ENCODE measurements around the gene PQBP1. TPM values are rescaled to one million over a fixed set of nuclear protein-coding genes. Genes with fewer than 3 reads are reported as not detected.

Gene PQBP1
- total and polyA plus RNA-seq, 2 donors (not counting 1 experiment from before 2014, with no cell fraction given), result 41.1 to 57.0 TPM

- no peaks in the 10 kb centered on the region for H4K20me1 ChIP-seq (ENCODE audit: control insufficient read depth, extremely low read depth, insufficient read depth, low read length)
- peak within 1 kb of the TSS; percentile 93 for H3K27ac ChIP-seq (ENCODE audit: insufficient read depth, low read length)
- no peak for TF ChIP-seq EZH2 (IDR thresholded peaks at IDR 0.05; ENCODE audit: low read length, missing control alignments)
- no peak for TF ChIP-seq CTCF (conservative IDR thresholded peaks at IDR 0.05 in 1 of 2, IDR thresholded peaks at IDR 0.05 in 1 of 2; ENCODE audit: low read depth in 1 of 2, low read length in 2 of 2)
- peak within 1 kb of the TSS; percentile 76 to 92 (median 80) for H3K4me3 ChIP-seq (replicated peaks in 1 of 4; ENCODE audit: control extremely low read depth in 1 of 4, insufficient read depth in 1 of 4, low read depth in 3 of 4, low read length in 4 of 4)
- peak within 1 kb of the TSS; percentile 27 for H2AFZ ChIP-seq (ENCODE audit: low read length)
- no peaks in the 10 kb centered on the region for H3K27me3 ChIP-seq (ENCODE audit: control insufficient read depth, insufficient read depth, low read length)
- no peaks in the 10 kb centered on the region for H3K4me1 ChIP-seq (ENCODE audit: control insufficient read depth, extremely low read depth, insufficient read depth, low read length)
- peak within 1 kb of the TSS; percentile 69 for H3K4me2 ChIP-seq (ENCODE audit: extremely low read depth, insufficient read depth, low read length)
- H3K36me3 ChIP-seq (ENCODE audit: control insufficient read depth, insufficient read depth, low read length), result no peaks in the 10 kb centered on the region
- peaks cover 22% of the 10 kb centered on the region for H3K79me2 ChIP-seq (ENCODE audit: control insufficient read depth, insufficient read depth, low read length)
- DNase-seq (ENCODE audit: low read depth in 2 of 2), result peak; percentile 63 to 77
- peak within 1 kb of the TSS; percentile 84 for H3K9ac ChIP-seq (ENCODE audit: insufficient read depth, low read length)
- H3K9me3 ChIP-seq (ENCODE audit: control insufficient read depth, insufficient read depth, low read depth, low read length), result no peaks in the 10 kb centered on the region
Measured at GRCh38 chrX:48911412-48912182, 13.9 kb downstream of the PQBP1 start, which contains the start of gene SLC35A2. SLC35A2 (minus strand) TSS chrX:48911646; CDS start chrX:48911636, 10 bp downstream.

- no peak overlapping the region for H3K27ac ChIP-seq (ENCODE audit: insufficient read depth, low read length)
- H3K27me3 ChIP-seq (ENCODE audit: control insufficient read depth, insufficient read depth, low read length), result no peaks in the 10 kb centered on the region
- H4K20me1 ChIP-seq (ENCODE audit: control insufficient read depth, extremely low read depth, insufficient read depth, low read length), result no peaks in the 10 kb centered on the region
- TF ChIP-seq EZH2 (IDR thresholded peaks at IDR 0.05; ENCODE audit: low read length, missing control alignments), result no peak
- no peak for TF ChIP-seq CTCF (conservative IDR thresholded peaks at IDR 0.05 in 1 of 2, IDR thresholded peaks at IDR 0.05 in 1 of 2; ENCODE audit: low read depth in 1 of 2, low read length in 2 of 2)
- no peak for DNase-seq (ENCODE audit: low read depth in 2 of 2)
- no peaks in the 10 kb centered on the region for H3K36me3 ChIP-seq (ENCODE audit: control insufficient read depth, insufficient read depth, low read length)
- H3K4me1 ChIP-seq (ENCODE audit: control insufficient read depth, extremely low read depth, insufficient read depth, low read length), result no peaks in the 10 kb centered on the region
- no peak overlapping the region for H3K4me3 ChIP-seq (replicated peaks in 1 of 4; ENCODE audit: control extremely low read depth in 1 of 4, insufficient read depth in 1 of 4, low read depth in 3 of 4, low read length in 4 of 4)
- H3K9ac ChIP-seq (ENCODE audit: insufficient read depth, low read length), result no peak overlapping the region
- no peaks in the 10 kb centered on the region for H3K9me3 ChIP-seq (ENCODE audit: control insufficient read depth, insufficient read depth, low read depth, low read length)
- H3K4me2 ChIP-seq (ENCODE audit: extremely low read depth, insufficient read depth, low read length), result no peak overlapping the region
- H2AFZ ChIP-seq (ENCODE audit: low read length), result no peak overlapping the region
- peaks cover 26% of the 10 kb centered on the region for H3K79me2 ChIP-seq (ENCODE audit: control insufficient read depth, insufficient read depth, low read length)
Measured at GRCh38 chrX:48913605-48914366, 16.1 kb downstream of the PQBP1 start.
